Epithelial cell of esophagus (primary cell): ENCODE results near the gene COL16A1.

Experiments
- DNase-seq: peaks from one replicate; pipeline ENCODE4 v3.0.0; 2010; ENCODE audit warnings: low read depth
- H3K4me3 ChIP-seq: 2 replicates; pipeline ENCODE4 v1.5.1; 2011; ENCODE audit warnings: mild to moderate bottlenecking, low read length, control low read depth
- CTCF ChIP-seq: IDR thresholded peaks from 2 replicates; pipeline ENCODE4 v1.5.1; 2011; ENCODE audit warnings: low read depth, mild to moderate bottlenecking, low read length, control low read depth, inconsistent platforms; ENCODE audit not compliant: insufficient read depth; ENCODE audit errors: missing control alignments

The COL16A1 gene

GRCh38 chr1:31661856-31662255, 42.0 kb downstream of the COL16A1 start:
- DNase-seq, result peak; percentile 54
- H3K4me3 ChIP-seq, result no peak overlapping the region
- no peak for TF ChIP-seq CTCF

GRCh38 chr1:31660871-31661455, 42.9 kb downstream of the COL16A1 start:
- TF ChIP-seq CTCF, result no peak
- DNase-seq, result no peak
- H3K4me3 ChIP-seq, result no peak overlapping the region

- H3K4me3 ChIP-seq, result no peak overlapping the region
- DNase-seq, result no peak
- TF ChIP-seq CTCF, result no peak
These were observed 43.9 kb downstream of the COL16A1 start for GRCh38 chr1:31659889-31660288.

- no peak for DNase-seq
- TF ChIP-seq CTCF, result no peak
- no peak overlapping the region for H3K4me3 ChIP-seq
These were observed 45.1 kb downstream of the COL16A1 start for GRCh38 chr1:31658721-31659120.

- DNase-seq, result no peak
- no peak overlapping the region for H3K4me3 ChIP-seq
- TF ChIP-seq CTCF, result no peak
These were observed 45.8 kb downstream of the COL16A1 start for GRCh38 chr1:31657972-31658510.

- no peak overlapping the region for H3K4me3 ChIP-seq
- DNase-seq, result no peak
- TF ChIP-seq CTCF, result no peak
These were observed 46.6 kb downstream of the COL16A1 start for GRCh38 chr1:31657020-31657804.
